Kidney glomerular epithelial cell (primary cell): ENCODE measurements around the gene OR2K2.
"Not testable (repeated sequence)": the region's sequence is repeated elsewhere in the genome, so short reads cannot be mapped to it uniquely, and the experiment has no call there.

Source experiments
- DNase-seq: peaks from one replicate; lab custom pipeline; 2025; lab: John Stamatoyannopoulos, UW

Gene OR2K2

DNA sequence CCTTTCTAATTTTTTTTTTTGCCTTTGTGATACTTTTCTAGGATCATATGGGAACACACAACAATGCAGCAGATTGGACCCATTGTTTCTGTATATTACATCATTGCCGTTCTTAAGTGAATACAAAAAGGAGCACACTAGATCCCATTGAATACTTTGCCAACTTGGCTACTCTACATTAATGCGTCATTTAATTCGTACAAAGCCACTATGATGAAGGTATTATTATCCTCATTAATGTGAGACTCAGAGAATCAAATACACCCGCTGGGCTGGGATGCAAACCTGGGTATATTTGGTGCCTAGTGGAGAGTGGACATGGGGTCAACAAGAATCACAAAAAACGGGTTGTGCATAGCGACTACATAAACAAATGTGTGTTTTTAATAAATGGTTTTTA is 31.9 kb downstream of the OR2K2 start:
- no peak for DNase-seq

- DNase-seq: no peak
Measured at GRCh38 chr9:111297066-111297824, 32.8 kb downstream of the OR2K2 start.

DNA sequence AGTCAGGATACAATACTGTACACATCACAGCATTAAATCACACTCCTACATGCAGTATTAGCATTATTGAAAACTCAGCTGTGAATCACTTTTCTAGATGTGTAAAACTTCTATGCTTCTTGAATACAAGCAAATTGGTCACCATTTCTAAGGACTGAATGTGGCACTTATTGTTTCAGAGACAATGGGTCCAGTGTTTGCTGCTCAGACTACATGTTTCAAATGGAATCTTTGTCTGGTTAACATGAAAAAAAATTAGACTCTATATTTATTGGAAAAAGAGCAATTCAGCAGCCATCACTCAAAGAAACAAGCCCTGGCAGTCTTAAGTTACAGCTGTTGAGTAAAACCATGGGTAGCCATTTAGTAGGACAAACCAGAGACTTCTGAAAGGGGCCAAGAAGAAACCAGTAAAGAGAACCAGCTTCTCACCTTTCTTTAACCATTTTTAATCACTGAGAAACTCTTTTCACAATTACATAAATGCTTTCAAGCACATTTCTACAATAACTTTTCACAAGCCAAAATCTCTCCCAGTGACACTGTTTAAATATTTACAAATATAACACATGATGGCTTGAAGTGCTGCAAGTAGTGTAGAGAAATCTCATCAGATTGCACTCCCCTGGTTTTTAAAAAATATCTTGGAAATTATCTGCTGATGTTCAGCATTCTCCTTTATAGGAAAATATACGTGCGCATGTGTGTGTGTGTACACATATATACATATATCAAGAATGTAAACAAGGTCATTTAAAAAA is 35.2 kb downstream of the OR2K2 start:
- no peak for DNase-seq

DNA sequence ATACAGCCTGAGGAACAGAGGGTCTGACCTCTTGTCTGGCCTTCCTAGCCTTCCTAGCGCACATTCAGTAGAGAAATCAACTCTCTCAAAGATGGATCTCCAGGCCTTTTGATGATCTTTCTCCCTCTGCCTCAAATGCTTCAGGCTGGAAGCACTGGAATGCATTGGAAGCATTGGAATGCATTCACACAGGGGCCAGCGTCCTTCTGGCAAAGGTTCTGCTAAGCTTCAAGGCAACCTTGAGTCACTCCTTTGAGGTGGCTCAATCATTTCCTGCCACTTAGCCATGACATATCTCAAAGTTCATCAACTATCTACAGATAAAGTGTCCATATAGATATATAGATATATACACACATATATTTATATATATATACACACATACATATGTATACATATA is 42.9 kb downstream of the OR2K2 start:
- DNase-seq: peak; percentile 28

DNA sequence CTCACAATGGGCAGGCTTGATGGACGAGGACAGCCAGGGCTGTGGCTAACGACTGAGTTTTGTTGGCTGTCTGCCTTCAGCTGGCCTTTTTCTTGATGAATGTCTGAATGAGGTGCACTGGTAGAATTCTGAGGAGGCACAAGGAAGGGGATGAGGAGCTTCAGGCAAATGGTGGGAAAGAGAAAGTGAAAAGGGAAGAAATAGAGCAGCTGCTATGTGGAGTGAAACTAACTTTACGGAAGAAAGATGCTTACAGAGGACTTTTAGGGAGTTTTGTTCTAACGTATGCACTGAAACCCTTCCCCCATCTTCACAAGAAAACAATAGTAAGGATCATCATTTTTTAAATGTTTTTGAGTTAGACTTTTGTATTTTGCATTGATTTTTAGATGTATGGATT is 45.3 kb downstream of the OR2K2 start:
- DNase-seq: no peak

DNA sequence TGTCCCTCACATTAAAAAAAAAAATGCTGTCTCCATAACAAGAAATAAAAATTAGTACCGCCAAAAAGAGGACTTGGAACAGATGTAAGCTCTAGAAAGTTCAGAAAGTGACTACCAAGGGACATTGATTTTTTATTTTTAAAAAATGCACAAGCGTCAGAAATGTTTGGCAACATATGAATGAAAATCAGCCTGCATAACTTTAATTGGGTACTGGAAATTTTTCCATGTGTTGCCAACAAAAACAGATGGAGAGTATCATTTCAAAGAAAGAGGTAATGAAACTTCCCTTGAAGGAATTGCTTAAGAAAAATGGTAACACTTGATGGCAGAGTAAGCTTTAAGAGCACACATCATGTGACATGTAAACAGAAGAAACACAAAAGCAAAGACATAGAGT is 47.2 kb downstream of the OR2K2 start:
- DNase-seq: no peak

DNA sequence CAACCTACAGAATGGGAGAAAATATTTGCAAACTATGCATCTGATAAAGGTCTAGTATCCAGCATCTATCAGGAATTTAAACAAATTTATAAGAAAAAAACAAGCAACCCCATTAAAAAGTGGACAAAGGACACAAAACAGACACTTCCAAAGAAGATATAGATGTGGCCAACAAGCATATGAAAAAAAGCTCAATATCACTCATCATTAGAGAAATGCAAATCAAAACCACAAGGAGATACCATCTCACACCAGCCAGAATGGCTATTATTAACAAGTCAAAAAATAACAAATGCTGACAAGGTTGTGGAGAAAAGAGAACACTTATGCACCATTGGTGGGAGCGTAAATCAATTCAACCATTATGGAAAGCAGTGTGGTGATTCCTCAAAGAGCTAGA is 49.2 kb downstream of the OR2K2 start:
- not testable (repeated sequence) for DNase-seq
